SK-N-SH (cell line): ENCODE measurements around the gene SNN.

Experiments
- CHD2 ChIP-seq: fragments of 150-350 bp; IDR thresholded peaks from 2 replicates; pipeline ENCODE4 v1.6.1; 2018; ENCODE audit warnings: low read length; ENCODE audit not compliant: partially characterized antibody
- EZH2phosphoT487 ChIP-seq: fragments of 200-600 bp; sonication (generic); IDR thresholded peaks from 2 replicates; pipeline ENCODE4 v1.6.1; 2017; ENCODE audit warnings: low read depth, mixed run types, mild to moderate bottlenecking, antibody characterized with exemption, moderate library complexity, borderline replicate concordance
- FOXJ3 ChIP-seq: sonication (generic); formaldehyde crosslinking; IDR thresholded peaks from 2 replicates; pipeline ENCODE4 v1.5.1; 2020; ENCODE audit warnings: mild to moderate bottlenecking, missing genetic modification reagents
- GABPA ChIP-seq: IDR thresholded peaks from 2 replicates; pipeline ENCODE4 v1.4.0; 2012; ENCODE audit warnings: low read depth, mild to moderate bottlenecking
- POLR2AphosphoS5 ChIP-seq: IDR thresholded peaks from 2 replicates; pipeline ENCODE4 v1.6.1; 2012; ENCODE audit warnings: low read depth, low read length
- RAD21 ChIP-seq: IDR thresholded peaks from 2 replicates; pipeline ENCODE4 v1.6.1; 2012; ENCODE audit warnings: mild to moderate bottlenecking, low read length
- TAF1 ChIP-seq: IDR thresholded peaks from 2 replicates; pipeline ENCODE4 v1.6.1; 2012; ENCODE audit warnings: low read depth, mild to moderate bottlenecking, low read length, moderate library complexity, borderline replicate concordance
- YY1 ChIP-seq: IDR thresholded peaks from 2 replicates; pipeline ENCODE4 v1.4.0; 2012; ENCODE audit warnings: low read depth, mild to moderate bottlenecking
- TF ChIP-seq, protein P1 (sequence below): fragments of 200-600 bp; sonication (generic); IDR thresholded peaks from 2 replicates; pipeline ENCODE4 v1.6.1; 2017; ENCODE audit warnings: antibody characterized with exemption, mild to moderate bottlenecking, moderate library complexity
- TF ChIP-seq, protein P2 (sequence below): fragments of 150-350 bp; IDR thresholded peaks from 2 replicates; pipeline ENCODE4 v1.6.1; 2017; ENCODE audit warnings: antibody characterized with exemption, low read length, low read depth, borderline replicate concordance
- TF ChIP-seq, protein P3 (sequence below): IDR thresholded peaks from 2 replicates; pipeline ENCODE4 v1.4.0; 2012; ENCODE audit warnings: low read depth

DNA sequence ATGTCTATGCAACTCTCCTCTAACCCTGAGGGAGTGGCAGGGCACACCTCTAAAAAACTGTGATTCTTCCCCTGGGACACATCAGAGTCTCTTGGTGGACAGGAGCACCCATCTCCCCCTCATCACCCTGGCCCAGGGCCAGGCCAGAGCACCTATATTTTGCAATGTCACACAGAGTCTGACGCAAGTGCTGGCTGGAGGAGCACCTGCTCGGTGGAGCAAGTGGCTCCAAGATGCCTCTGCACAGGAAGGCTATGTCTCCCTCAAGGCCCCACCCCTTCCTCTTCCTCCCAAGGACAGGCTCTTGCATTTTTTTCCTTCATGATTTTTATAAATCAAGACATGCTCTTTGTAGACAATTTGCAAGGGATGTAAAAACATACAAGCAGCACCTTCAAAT lies 13.3 kb downstream of the SNN start:
- no peak for TF ChIP-seq EZH2phosphoT487
- no peak for TF ChIP-seq FOXJ3
- TF ChIP-seq POLR2AphosphoS5: no peak
- TF ChIP-seq, protein P1, sequence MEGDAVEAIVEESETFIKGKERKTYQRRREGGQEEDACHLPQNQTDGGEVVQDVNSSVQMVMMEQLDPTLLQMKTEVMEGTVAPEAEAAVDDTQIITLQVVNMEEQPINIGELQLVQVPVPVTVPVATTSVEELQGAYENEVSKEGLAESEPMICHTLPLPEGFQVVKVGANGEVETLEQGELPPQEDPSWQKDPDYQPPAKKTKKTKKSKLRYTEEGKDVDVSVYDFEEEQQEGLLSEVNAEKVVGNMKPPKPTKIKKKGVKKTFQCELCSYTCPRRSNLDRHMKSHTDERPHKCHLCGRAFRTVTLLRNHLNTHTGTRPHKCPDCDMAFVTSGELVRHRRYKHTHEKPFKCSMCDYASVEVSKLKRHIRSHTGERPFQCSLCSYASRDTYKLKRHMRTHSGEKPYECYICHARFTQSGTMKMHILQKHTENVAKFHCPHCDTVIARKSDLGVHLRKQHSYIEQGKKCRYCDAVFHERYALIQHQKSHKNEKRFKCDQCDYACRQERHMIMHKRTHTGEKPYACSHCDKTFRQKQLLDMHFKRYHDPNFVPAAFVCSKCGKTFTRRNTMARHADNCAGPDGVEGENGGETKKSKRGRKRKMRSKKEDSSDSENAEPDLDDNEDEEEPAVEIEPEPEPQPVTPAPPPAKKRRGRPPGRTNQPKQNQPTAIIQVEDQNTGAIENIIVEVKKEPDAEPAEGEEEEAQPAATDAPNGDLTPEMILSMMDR: no peak
- TF ChIP-seq CHD2: no peak
- no peak for TF ChIP-seq YY1
- no peak for TF ChIP-seq TAF1
- TF ChIP-seq RAD21: no peak
- TF ChIP-seq, protein P2, sequence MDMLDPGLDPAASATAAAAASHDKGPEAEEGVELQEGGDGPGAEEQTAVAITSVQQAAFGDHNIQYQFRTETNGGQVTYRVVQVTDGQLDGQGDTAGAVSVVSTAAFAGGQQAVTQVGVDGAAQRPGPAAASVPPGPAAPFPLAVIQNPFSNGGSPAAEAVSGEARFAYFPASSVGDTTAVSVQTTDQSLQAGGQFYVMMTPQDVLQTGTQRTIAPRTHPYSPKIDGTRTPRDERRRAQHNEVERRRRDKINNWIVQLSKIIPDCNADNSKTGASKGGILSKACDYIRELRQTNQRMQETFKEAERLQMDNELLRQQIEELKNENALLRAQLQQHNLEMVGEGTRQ: no peak
- no peak for TF ChIP-seq GABPA
- TF ChIP-seq, protein P3, sequence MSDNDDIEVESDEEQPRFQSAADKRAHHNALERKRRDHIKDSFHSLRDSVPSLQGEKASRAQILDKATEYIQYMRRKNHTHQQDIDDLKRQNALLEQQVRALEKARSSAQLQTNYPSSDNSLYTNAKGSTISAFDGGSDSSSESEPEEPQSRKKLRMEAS: no peak
